ENCODE data around the gene ANO4. TPM values are rescaled to one million over a fixed set of nuclear protein-coding genes. Genes with fewer than 3 reads are reported as not detected.

The ANO4 gene
- polyA plus RNA-seq, 1 donor (not counting 4 experiments of a cell fraction or from before 2014, with no cell fraction given), result 18.1 TPM

GRCh38 chr12:100993916-100994450 is 199.4 kb downstream of the ANO4 start:
- dilution Hi-C loops (cut with MboI; ENCODE audit: extremely low pct_ligation_motif_present, low sequenced_read_pairs), result no loop called here
- H2AFZ ChIP-seq (ENCODE audit: control insufficient read depth, low read length), result no peak overlapping the region
- H4K20me1 ChIP-seq (ENCODE audit: control insufficient read depth, extremely low read depth, insufficient read depth, low read length), result no peaks in the 10 kb centered on the region
- H3K27ac ChIP-seq (ENCODE audit: control insufficient read depth, insufficient read depth, low read length), result no peak overlapping the region
- no peaks in the 10 kb centered on the region for H3K27me3 ChIP-seq (ENCODE audit: control insufficient read depth, extremely low read depth, insufficient read depth, low read length)
- no peak overlapping the region for H3K9ac ChIP-seq (ENCODE audit: control insufficient read depth, extremely low read depth, insufficient read depth, low read length)
- no peaks in the 10 kb centered on the region for H3K4me1 ChIP-seq (ENCODE audit: control insufficient read depth, extremely low read depth, insufficient read depth, low read length)
- H3K36me3 ChIP-seq (ENCODE audit: control insufficient read depth in 2 of 2, extremely low read depth in 1 of 2, insufficient read depth in 2 of 2, low read length in 2 of 2), result peaks cover 0 to 2% of the 10 kb centered on the region in 2 experiments
- TF ChIP-seq EZH2 (IDR thresholded peaks at IDR 0.05; ENCODE audit: low read length) (no peak), CTCF (optimal IDR thresholded peaks at IDR 0.05 in 1 of 3, IDR thresholded peaks at IDR 0.05 in 1 of 3, conservative IDR thresholded peaks at IDR 0.05 in 1 of 3; ENCODE audit: extremely low read depth in 1 of 3, insufficient read depth in 2 of 3, low read length in 3 of 3) (peak in 1 of 3 experiments; percentile 10)
- no peak for DNase-seq (ENCODE audit: low read depth, low spot score)
- FAIRE-seq, result no peak
- H3K9me1 ChIP-seq (ENCODE audit: control insufficient read depth, extremely low read depth, insufficient read depth, low read length), result no peaks in the 10 kb centered on the region
- no peaks in the 10 kb centered on the region for H3K79me2 ChIP-seq (ENCODE audit: control insufficient read depth, insufficient read depth, low read length)
- H3K4me2 ChIP-seq (ENCODE audit: control insufficient read depth, extremely low read depth, insufficient read depth, low read depth, low read length), result no peak overlapping the region
- H3K4me3 ChIP-seq (ENCODE audit: control insufficient read depth in 2 of 3, extremely low read depth in 1 of 3, insufficient read depth in 2 of 3, low read depth in 1 of 3, low read length in 3 of 3), result no peak overlapping the region
- H3K9me3 ChIP-seq (ENCODE audit: control insufficient read depth, low read depth, low read length), result no peaks in the 10 kb centered on the region

GRCh38 chr12:100995201-100995600 is 200.6 kb downstream of the ANO4 start:
- peak; percentile 13 for FAIRE-seq
- Histone ChIP-seq H3K27me3 (ENCODE audit: control insufficient read depth, extremely low read depth, insufficient read depth, low read length) (no peaks in the 10 kb centered on the region), H2AFZ (ENCODE audit: control insufficient read depth, low read length) (no peak overlapping the region), H3K79me2 (ENCODE audit: control insufficient read depth, insufficient read depth, low read length) (no peaks in the 10 kb centered on the region), H3K36me3 (ENCODE audit: control insufficient read depth in 2 of 2, extremely low read depth in 1 of 2, insufficient read depth in 2 of 2, low read length in 2 of 2) (no peaks in the 10 kb centered on the region), H3K4me3 (ENCODE audit: control insufficient read depth in 2 of 3, extremely low read depth in 1 of 3, insufficient read depth in 2 of 3, low read depth in 1 of 3, low read length in 3 of 3) (no peak overlapping the region), H3K9me3 (ENCODE audit: control insufficient read depth, low read depth, low read length) (no peaks in the 10 kb centered on the region), H3K4me1 (ENCODE audit: control insufficient read depth, extremely low read depth, insufficient read depth, low read length) (no peaks in the 10 kb centered on the region), H3K27ac (ENCODE audit: control insufficient read depth, insufficient read depth, low read length) (no peak overlapping the region), H3K4me2 (ENCODE audit: control insufficient read depth, extremely low read depth, insufficient read depth, low read depth, low read length) (no peak overlapping the region), H4K20me1 (ENCODE audit: control insufficient read depth, extremely low read depth, insufficient read depth, low read length) (no peaks in the 10 kb centered on the region), H3K9me1 (ENCODE audit: control insufficient read depth, extremely low read depth, insufficient read depth, low read length) (no peaks in the 10 kb centered on the region), H3K9ac (ENCODE audit: control insufficient read depth, extremely low read depth, insufficient read depth, low read length) (no peak overlapping the region)
- no peak for TF ChIP-seq CTCF (optimal IDR thresholded peaks at IDR 0.05 in 1 of 3, IDR thresholded peaks at IDR 0.05 in 1 of 3, conservative IDR thresholded peaks at IDR 0.05 in 1 of 3; ENCODE audit: extremely low read depth in 1 of 3, insufficient read depth in 2 of 3, low read length in 3 of 3)
- no peak for TF ChIP-seq EZH2 (IDR thresholded peaks at IDR 0.05; ENCODE audit: low read length)
- dilution Hi-C loops (cut with MboI; ENCODE audit: extremely low pct_ligation_motif_present, low sequenced_read_pairs), result no loop called here
- no peak for DNase-seq (ENCODE audit: low read depth, low spot score)

All from keratinocyte (primary cell).